ENCODE data around the gene BCDIN3D. TPM values are rescaled to one million over a fixed set of nuclear protein-coding genes. Genes with fewer than 3 reads are reported as not detected.

BCDIN3D gene
- total and polyA plus RNA-seq, 9 of the 15 experiments (the other 6 are each of a cell fraction or from before 2014, with no cell fraction given), result 3.7 to 6.9 (median 5.6) TPM

- TF ChIP-seq GABPB2 (CRISPR knock-in tag; conservative IDR thresholded peaks at IDR 0.05), result no peak
- TF ChIP-seq C11orf30 (IDR thresholded peaks at IDR 0.05; ENCODE audit: low read depth), result no peak
- no peak; the same call in 1 of the 2 replicates for TF ChIP-seq ILF3 (IDR thresholded peaks at IDR 0.05; ENCODE audit: borderline replicate concordance)
- TF ChIP-seq ZNF143 (CRISPR knock-in tag; IDR thresholded peaks at IDR 0.05), result 0 out of 2 replicates have a peak, but pooled peaks have one; percentile 8
- TF ChIP-seq ATF6 (CRISPR knock-in tag; IDR thresholded peaks at IDR 0.05), result no peak
- no peak for TF ChIP-seq RBM34 (IDR thresholded peaks at IDR 0.05; ENCODE audit: borderline replicate concordance, insufficient read depth, low read length)
- 0 out of 2 replicates have a peak, but pooled peaks have one; percentile 11 for TF ChIP-seq EHMT2 (IDR thresholded peaks at IDR 0.05)
- TF ChIP-seq MAFF (IDR thresholded peaks at IDR 0.05; ENCODE audit: low read length), result no peak; the same call in 1 of the 2 replicates
- peak; percentile 65; the same call in 1 of the 2 replicates for TF ChIP-seq ZNF134 (CRISPR knock-in tag; conservative IDR thresholded peaks at IDR 0.05)
- peak; percentile 54 for TF ChIP-seq EGR1 (conservative IDR thresholded peaks at IDR 0.05)
- TF ChIP-seq CREB5 (CRISPR knock-in tag; IDR thresholded peaks at IDR 0.05), result no peak
- TF ChIP-seq CBFB (CRISPR knock-in tag; IDR thresholded peaks at IDR 0.05), result no peak
- TF ChIP-seq KAT8 (IDR thresholded peaks at IDR 0.05; ENCODE audit: low read depth), result no peak
- no peak for TF ChIP-seq CBX5 (IDR thresholded peaks at IDR 0.05; ENCODE audit: borderline replicate concordance, low read depth)
- TF ChIP-seq RBM14 (IDR thresholded peaks at IDR 0.05; ENCODE audit: borderline replicate concordance, insufficient read depth, low read depth, low read length), result no peak
- TF ChIP-seq SMARCE1 (IDR thresholded peaks at IDR 0.05), result peak; percentile 99
- no peak for TF ChIP-seq ARID3B (CRISPR knock-in tag; IDR thresholded peaks at IDR 0.05; ENCODE audit: borderline replicate concordance)
- no peak for TF ChIP-seq SRSF7 (optimal IDR thresholded peaks at IDR 0.05; ENCODE audit: low read depth, low read length)
Observed at GRCh38 chr12:49868952-49869815, 26.3 kb upstream of the BCDIN3D start (continued).
